HepG2 (cell line): ENCODE data around the gene GMEB1. TPM values are rescaled to one million over a fixed set of nuclear protein-coding genes. Genes with fewer than 3 reads are reported as not detected.

ENCODE experiments used
- CAMTA2 ChIP-seq: sonication (generic); formaldehyde crosslinking; IDR thresholded peaks from 2 replicates; pipeline ENCODE4 v1.4.0; 2020; ENCODE audit warnings: mild to moderate bottlenecking, missing genetic modification reagents, borderline replicate concordance
- ELF3 ChIP-seq: IDR thresholded peaks from 2 replicates; pipeline ENCODE4 v1.6.1; 2016; ENCODE audit warnings: missing genetic modification reagents, missing compliant biosample characterization
- FOXC1 ChIP-seq: sonication (generic); formaldehyde crosslinking; IDR thresholded peaks from 2 replicates; pipeline ENCODE4 v1.8.0; 2022; ENCODE audit warnings: mild to moderate bottlenecking, missing genetic modification reagents, borderline replicate concordance
- GATA4 ChIP-seq: sonication (generic); IDR thresholded peaks from 2 replicates; pipeline ENCODE4 v1.6.1; 2016; ENCODE audit warnings: antibody characterized with exemption, low read depth, borderline replicate concordance
- HDAC1 ChIP-seq: sonication (generic); formaldehyde crosslinking; IDR thresholded peaks from 2 replicates; pipeline ENCODE4 v1.5.1; 2020; ENCODE audit warnings: mild to moderate bottlenecking, missing genetic modification reagents
- HMGXB3 ChIP-seq: sonication (generic); formaldehyde crosslinking; IDR thresholded peaks from 2 replicates; pipeline ENCODE4 v1.4.0; 2020; ENCODE audit warnings: missing genetic modification reagents, borderline replicate concordance
- ISL2 ChIP-seq: sonication (generic); formaldehyde crosslinking; IDR thresholded peaks from 2 replicates; pipeline ENCODE4 v1.5.0; 2020; ENCODE audit warnings: missing genetic modification reagents
- NR2C2 ChIP-seq: sonication (generic); formaldehyde crosslinking; IDR thresholded peaks from 2 replicates; pipeline ENCODE4 v1.4.0; 2020; ENCODE audit warnings: missing genetic modification reagents, mild to moderate bottlenecking, moderate library complexity, borderline replicate concordance
- POLR2A ChIP-seq, 2 experiments: IDR thresholded peaks; 2 replicates each; pipeline ENCODE4 v1.6.1; 2011; ENCODE audit warnings: low read depth in 2 of 2, low read length in 2 of 2, mild to moderate bottlenecking in 1 of 2, moderate library complexity in 1 of 2; ENCODE audit not compliant: insufficient read depth in 1 of 2
- RAD21 ChIP-seq: fragments of 450-650 bp; formaldehyde crosslinking; IDR thresholded peaks from 2 replicates; pipeline ENCODE4 v1.5.0; 2020; ENCODE audit warnings: mild to moderate bottlenecking
- SIX4 ChIP-seq: sonication (generic); formaldehyde crosslinking; IDR thresholded peaks from 2 replicates; pipeline ENCODE4 v1.4.0; 2020; ENCODE audit warnings: missing genetic modification reagents
- ZNF318 ChIP-seq: sonication (generic); formaldehyde crosslinking; IDR thresholded peaks from 2 replicates; pipeline ENCODE4 v1.4.0; 2020; ENCODE audit warnings: mild to moderate bottlenecking, missing genetic modification reagents
- ZNF724P ChIP-seq: sonication (generic); formaldehyde crosslinking; IDR thresholded peaks from 2 replicates; pipeline ENCODE4 v1.8.0; 2022; ENCODE audit warnings: missing genetic modification reagents, borderline replicate concordance
- polyA plus RNA-seq, 8 experiments: library from polyadenylated mRNA; depleted of rRNA in 3 of 8; stranded (reverse) in 7 of 8; unstranded in 1 of 8; fragments of >200 nt; fragmentation: Illumina TruSeq in 4 of 8; extraction: Trizol in 4 of 8; gene quantifications; 2 replicates each; pipeline versions ENCODE4 v1.2.1 to v1.2.3, GENCODE V29; 2011 to 2016; ENCODE audit warnings: low read depth in 4 of 8, missing spikeins in 1 of 8, mixed read lengths in 1 of 8; ENCODE audit not compliant: insufficient read depth in 1 of 8
- total RNA-seq, 5 experiments: library from RNA; depleted of rRNA; stranded (reverse); fragments of >200 nt; fragmentation: Illumina TruSeq; extraction: Trizol; gene quantifications; 2 replicates each; pipeline ENCODE4 v1.2.3, GENCODE V29; 2016; ENCODE audit warnings: low read depth in 1 of 5
- TF ChIP-seq, protein P1 (sequence below): IDR thresholded peaks from 2 replicates; pipeline ENCODE4 v1.6.1; 2012; ENCODE audit warnings: inconsistent platforms
- TF ChIP-seq, protein P2 (sequence below): sonication (generic); formaldehyde crosslinking; IDR thresholded peaks from 2 replicates; pipeline ENCODE4 v1.4.0; 2020; ENCODE audit warnings: missing genetic modification reagents, mild to moderate bottlenecking, borderline replicate concordance

GMEB1 gene
- total and polyA plus RNA-seq, 2 of the 13 experiments (the other 11 are each of a cell fraction or from before 2014, with no cell fraction given): 3.0 to 6.0 TPM

DNA sequence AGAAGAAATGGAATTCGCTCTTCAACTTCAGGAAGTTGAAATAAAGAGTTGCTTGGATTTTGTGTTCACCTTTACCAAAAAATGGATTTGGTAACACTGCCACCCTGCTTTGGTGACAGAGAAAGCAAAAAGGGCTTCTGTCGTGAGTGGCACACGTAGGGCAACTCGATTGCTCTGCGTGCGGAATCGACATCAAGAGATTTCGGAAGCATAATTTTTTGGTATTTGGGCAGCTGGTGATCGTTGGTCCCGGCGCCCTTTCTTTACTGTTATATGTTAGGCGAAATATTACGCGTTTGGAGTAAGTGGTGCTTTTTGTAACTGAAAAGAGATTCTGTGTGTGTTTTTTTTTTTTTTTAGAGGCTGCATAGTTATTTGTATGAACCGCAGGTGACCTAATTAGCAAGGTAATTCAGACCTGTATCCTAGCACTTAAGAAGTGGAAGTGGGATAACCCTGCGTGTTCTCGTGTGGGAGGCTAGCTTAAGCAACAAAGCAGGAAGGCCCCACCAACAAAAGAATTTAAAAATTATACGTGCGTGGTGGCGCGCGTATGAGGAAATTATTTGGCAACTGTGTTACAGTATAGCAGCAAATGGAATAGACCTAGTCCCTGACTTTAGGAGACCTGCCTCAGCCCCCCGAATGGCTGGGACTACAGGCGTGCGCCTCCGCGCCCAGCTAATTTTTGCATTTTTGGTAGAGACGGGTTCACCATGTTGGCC, 19.9 kb upstream of the GMEB1 start, which contains the start of gene RNU11 (continued):
- TF ChIP-seq ZNF724P (CRISPR knock-in tag): peak; percentile 89
- TF ChIP-seq ZNF318 (CRISPR knock-in tag): peak; percentile 83; the same call in 1 of the 2 replicates
- TF ChIP-seq HDAC1 (CRISPR knock-in tag): no peak
- TF ChIP-seq FOXC1 (CRISPR knock-in tag): no peak; the same call in 1 of the 2 replicates
- peak; percentile 99 to 100 for TF ChIP-seq POLR2A (IDR thresholded peaks at IDR 0.05; ENCODE audit: insufficient read depth in 1 of 2, low read depth in 2 of 2, low read length in 2 of 2)
- TF ChIP-seq GATA4: peak; percentile 100
- peak; percentile 87 for TF ChIP-seq ISL2 (CRISPR knock-in tag)
- TF ChIP-seq SIX4: 0 out of 2 replicates have a peak, but pooled peaks have one; percentile 58
- TF ChIP-seq ELF3: peak; percentile 79
- peak; percentile 76; the same call in 1 of the 2 replicates for TF ChIP-seq HMGXB3 (CRISPR knock-in tag)
- TF ChIP-seq, protein P1, sequence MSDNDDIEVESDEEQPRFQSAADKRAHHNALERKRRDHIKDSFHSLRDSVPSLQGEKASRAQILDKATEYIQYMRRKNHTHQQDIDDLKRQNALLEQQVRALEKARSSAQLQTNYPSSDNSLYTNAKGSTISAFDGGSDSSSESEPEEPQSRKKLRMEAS: peak; percentile 79
- TF ChIP-seq, protein P2, sequence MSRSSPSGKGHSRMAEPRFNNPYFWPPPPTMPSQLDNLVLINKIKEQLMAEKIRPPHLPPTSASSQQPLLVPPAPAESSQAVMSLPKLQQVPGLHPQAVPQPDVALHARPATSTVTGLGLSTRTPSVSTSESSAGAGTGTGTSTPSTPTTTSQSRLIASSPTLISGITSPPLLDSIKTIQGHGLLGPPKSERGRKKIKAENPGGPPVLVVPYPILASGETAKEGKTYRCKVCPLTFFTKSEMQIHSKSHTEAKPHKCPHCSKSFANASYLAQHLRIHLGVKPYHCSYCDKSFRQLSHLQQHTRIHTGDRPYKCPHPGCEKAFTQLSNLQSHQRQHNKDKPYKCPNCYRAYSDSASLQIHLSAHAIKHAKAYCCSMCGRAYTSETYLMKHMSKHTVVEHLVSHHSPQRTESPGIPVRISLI (CRISPR knock-in tag): peak; percentile 93
- TF ChIP-seq CAMTA2 (CRISPR knock-in tag): peak; percentile 38; the same call in 1 of the 2 replicates
- TF ChIP-seq RAD21 (CRISPR knock-in tag): peak; percentile 43
- peak; percentile 66; the same call in 1 of the 2 replicates for TF ChIP-seq NR2C2 (CRISPR knock-in tag)
